HG02678 (cell line): ENCODE measurements around the gene SLC41A3.
"Not testable (repeated sequence)": the region's sequence is repeated elsewhere in the genome, so short reads cannot be mapped to it uniquely, and the experiment has no call there.

Experiments used
- ATAC-seq: cut with Tn5 transposase; IDR thresholded peaks from one replicate; pipeline ENCODE4 v1.9.1; 2021; ENCODE audit warnings: mild to moderate bottlenecking, moderate library complexity; ENCODE audit not compliant: unreplicated experiment

The SLC41A3 gene

DNA sequence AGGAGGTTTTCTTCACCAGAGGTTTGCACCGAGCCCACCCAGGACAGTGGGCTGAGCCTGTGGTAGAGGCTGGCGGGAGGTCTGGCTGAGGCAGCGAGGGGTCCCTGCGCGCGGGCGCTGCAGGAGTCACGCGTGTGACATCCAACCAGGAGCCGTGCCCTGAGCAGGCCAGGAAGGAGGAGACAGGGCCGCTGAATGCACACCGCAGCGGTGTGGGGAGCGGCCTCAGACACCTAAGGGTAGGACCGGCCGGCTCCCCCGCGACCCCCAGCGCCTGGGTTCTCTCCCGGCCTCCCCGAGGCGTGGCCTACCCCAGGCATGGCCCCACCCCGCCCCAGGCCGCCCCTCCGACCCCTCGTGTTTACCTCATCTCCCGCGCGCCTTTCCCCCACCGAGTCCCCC is 412 bp downstream of the SLC41A3 start:
- ATAC-seq: peak; percentile 38

DNA sequence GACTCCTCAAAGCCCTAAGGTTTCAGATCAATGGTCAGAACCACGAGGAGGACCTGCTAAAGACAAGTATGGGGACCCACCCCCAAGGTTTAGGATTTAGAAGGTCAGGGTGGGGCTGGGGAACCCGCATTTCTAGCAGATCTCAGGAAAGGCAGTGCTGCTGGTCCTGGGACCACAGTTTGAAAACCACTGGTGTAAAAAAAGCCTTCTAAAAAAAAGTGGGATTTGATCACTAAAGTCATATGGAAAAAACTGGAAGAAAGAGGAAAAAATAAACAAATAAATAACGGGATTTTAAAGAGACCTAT is 832 bp downstream of the SLC41A3 start:
- no peak for ATAC-seq

DNA sequence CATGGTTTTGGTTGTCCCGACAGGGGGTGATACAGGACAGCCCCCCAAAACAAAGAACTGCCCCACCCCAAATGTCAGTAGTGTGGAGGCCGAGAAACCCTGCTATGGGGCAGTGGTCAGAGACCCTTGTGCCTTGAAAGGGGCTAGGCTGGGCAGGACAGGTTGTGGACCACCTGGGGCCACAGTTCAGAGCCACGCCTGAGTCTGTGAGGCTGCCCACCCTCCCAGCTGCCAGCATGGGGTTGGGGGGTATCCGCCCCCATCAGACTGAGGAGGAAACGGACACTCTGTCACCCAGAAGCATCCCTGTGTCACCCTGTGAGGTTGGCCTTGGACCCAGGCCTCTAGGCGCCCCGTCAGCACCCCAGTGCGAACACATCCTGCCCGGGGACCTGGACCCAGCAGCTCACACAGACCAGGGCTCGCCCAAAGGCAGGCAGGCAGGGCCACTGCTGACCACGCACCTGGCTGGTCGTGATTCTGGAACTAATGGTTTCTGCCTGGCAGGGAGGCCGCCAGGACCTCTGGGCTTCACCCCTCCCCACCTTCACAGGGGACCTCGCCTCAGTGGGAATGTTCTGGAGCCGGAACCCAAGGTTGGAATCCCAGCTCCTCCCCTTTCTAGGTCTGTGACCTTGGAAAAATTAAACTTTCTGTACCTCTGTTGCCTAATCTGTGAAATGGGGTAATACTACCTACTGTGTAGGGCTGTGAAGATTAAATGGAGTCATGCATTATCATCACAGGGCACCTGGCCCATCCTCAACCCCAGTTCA is 1.4 kb downstream of the SLC41A3 start:
- ATAC-seq: no peak

DNA sequence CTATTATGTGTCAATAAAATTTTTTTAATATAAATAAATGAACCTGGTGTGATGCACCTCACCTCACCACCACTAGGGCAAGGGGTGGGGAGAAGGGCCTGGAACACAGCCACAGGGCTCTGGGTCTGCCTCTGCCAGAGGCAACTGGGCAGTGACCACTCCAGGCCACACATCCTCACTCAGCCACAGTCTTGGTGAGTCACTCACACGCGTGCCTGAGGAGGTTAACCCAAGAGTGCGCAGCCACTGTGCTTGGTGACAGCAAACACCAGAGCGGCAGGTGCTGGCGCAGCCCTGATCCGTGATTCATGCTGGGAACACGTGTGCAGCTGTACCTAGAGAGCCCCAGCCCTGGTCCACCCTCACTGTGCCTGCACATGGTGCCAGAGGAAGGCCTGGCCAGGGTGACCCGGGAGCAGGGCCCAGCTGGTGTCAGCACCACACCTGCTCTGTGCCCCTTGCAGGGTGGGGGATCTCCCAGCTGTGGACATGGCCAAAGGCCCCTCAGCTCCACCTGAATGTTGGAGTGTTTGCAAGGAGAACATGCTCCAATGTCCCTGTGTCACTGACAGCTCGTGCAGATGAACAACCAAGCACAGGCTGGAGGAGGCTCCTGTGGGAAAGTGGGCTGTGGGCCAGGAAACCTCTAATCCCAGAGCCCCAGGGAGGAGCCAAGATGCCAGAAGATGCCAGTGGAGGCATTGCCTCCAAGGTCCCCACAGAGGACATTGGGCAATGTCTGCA is 2.1 kb downstream of the SLC41A3 start:
- ATAC-seq: no peak

DNA sequence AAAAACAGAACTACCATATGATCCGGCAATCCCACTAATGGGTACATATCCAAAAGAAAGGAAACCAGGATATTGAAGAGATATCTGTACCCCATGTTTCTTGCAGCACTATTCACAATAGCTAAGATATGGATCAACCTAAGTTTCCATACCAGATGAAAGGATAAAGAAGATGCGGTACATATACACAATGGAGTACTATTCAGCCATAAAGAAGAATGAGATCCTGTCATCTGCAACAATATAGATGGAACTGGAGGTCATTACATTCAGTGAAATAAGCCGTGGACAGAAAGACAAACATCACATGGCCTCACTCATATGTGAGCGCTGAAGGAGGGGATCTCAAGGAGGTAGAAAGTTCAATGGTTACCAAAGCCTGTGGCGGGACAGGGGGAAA is 3.0 kb downstream of the SLC41A3 start:
- no peak for ATAC-seq

DNA sequence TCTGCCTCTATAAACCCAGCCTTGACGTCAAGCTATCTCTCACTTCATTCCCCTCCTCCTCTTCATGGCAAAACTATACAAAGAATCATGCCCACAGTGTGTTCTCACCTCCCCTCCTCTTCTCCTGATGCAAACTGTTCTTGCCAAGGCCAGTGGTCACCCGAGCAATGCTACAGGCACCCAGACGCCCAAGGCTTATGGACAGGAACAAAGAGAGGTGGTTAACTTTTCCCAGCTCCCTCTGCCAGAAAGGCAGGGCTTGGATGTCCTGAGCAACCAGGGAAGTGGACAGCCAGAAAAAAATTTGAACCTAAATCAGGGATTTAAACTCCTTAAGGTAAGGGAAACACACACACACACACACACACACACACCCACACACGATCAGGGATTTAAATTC is 5.1 kb downstream of the SLC41A3 start:
- ATAC-seq: no peak

DNA sequence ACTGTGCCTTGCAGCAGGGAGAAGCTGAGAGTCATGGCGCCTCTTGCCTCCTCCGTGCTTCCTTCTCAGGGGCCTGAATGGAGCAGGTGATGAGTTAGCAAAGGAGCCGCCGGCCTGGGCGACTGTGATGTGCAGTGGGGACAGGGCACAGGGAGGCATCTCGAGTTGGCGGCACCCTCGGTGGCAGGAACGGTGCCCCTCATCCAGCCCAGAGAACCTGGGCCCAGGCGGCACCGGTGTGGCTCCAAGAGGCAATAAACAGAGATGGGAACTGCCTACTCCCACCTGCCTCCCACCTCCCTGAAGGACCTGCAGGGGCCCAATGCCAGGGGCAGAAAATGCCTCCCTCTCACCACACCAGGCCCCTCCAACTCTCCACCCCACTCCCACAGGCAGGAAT is 6.2 kb downstream of the SLC41A3 start:
- no peak for ATAC-seq

DNA sequence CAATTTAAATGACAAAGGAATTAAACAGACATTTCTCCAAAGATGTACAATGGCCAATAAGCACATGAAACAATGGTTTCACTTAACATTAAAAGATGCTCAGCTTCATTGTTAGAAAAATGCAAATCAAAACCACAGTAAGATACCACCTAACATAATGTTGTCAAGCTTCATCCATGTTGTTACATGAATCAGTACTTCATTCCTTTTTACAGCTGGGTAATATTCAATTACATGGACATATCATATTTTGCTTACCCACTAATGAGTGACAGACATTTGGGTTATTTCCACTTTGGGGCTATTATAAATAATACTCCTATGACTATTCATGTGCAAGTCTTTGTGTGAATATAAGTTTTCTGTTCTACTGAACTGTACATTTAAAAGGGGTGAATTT is 7.8 kb downstream of the SLC41A3 start:
- ATAC-seq: no peak

DNA sequence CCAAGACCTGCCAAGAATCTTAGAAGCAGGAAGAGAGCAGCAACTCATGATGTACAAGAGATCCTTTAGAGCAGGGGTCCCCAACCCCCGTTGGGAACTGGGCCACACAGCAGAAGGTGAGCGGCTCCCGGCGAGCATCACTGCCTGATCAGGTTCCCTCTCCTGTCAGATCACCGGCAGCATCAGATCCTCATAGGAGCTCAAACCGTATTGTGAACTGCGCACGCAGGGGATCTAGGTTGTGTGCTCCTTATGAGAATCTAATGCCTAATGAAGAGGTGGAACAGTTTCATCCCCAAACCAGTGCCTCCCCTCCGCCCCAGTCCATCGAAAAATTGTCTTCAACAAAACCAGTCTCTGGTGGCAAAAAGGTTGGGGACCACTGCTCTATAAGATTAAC is 13.8 kb downstream of the SLC41A3 start:
- no peak for ATAC-seq

DNA sequence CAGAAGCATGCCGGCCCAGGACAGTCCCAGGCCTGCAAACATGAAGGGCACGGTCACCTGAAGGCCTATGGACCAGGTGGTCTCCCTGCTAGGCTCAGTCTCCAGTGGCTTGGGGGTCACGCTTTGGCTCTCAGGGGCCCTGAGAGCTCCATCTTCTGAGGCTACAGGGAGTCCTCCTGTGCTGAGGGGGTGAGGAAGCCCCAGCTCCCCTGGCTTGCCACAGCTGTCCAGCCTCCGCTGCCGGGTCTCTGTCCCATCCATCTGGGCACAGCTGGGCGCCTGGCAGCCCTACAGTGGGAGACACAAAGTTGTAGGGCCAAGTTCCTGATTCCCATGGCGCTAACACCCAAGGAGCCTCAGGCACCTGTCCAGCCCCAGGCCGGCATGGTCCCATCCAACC is 16.0 kb downstream of the SLC41A3 start:
- no peak for ATAC-seq

DNA sequence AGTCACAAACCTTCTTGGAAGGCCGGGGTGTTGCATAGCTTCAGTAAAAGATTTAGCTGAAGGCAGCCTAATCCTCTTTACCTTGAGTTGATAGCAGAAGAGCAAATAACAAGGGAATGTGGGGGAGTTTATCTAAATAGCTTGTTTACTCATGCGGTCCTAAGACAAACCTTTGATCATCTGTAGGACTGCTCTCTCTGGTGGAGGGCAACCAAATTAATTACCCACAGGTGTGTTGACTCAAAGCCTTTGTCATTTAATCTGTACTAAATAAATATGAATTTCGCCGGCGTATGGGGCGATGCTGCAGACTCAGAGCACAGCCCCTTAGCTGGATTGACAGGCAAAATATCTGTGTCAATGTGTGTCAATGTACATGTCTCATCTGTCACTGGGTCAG is 17.2 kb downstream of the SLC41A3 start:
- ATAC-seq: not testable (repeated sequence)

DNA sequence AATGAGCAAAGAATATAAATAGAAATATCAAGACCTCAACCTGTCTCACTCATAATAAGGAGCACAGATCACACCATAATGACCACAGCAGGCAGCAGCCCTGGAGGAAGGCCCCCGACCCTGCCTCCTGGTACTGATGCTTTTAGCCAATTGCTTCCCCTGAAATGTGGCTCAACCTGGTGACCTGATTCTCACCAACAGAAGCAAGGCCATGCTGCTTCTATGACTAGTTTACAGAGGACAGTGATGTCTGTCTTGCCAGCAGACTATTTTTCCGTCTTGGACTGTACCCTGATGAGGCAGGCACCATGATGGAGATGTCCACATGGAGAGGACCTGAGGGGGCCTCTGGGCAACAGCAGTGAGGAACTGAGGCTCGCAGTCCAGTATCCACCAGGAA is 18.0 kb downstream of the SLC41A3 start:
- ATAC-seq: no peak

DNA sequence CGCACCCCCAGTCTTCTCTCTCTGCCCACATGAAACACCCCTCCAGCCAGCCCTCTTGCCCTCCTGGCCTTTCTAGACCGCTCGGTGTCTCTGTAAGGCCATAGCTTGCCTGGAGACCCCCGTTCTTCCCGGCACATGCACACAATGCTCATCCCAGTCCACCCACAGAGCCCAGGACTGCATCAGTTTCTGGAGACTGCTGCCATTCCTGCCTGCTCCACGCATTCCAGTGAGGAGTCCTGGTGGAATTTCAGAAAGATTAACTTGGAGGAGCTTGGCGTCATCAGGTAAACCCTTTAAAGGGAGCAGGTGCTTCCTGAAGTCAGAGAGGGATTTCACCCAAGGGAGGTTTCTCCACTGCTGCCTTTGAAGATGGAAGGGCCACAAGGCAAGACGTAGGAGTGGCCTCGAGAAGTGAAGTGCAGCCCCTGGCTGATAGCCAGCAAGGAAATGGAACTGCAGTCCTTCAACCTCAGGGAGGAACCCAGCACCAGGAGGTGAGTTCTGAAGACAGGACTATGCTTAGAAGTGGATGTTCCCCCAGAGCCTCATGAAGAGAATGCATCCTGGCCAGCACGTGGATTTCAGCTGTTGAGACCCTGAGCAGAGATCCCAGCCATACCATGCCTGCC is 19.2 kb downstream of the SLC41A3 start:
- no peak for ATAC-seq

DNA sequence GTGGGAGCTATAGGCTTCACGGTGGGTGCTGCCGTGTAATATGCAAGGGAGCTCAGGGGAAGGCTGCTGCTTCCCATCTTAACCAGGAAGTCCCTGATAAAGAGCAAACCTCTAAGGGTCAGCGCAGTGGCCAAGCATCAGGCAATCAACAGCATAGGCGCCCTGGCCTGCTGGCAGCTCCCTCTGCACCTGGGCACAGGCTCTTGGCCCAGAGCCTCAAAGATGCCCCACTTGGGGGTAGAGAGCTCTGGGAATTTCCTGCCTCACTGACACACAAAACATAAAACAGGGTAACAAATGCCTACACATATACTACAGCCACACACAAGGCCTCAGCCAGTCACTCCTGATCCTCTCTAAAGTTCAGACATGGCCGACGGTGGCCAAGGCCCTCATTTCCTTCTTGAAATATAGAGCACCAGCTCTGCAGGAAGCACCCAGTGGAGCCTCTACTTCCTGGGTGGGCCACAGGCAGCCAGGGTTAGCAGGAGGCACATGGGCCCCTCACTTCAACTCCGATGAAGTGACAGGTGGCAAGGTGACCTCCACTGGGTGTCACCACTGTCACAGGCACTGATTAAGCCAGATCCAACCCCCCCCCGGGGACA is 20.5 kb downstream of the SLC41A3 start:
- ATAC-seq: no peak

DNA sequence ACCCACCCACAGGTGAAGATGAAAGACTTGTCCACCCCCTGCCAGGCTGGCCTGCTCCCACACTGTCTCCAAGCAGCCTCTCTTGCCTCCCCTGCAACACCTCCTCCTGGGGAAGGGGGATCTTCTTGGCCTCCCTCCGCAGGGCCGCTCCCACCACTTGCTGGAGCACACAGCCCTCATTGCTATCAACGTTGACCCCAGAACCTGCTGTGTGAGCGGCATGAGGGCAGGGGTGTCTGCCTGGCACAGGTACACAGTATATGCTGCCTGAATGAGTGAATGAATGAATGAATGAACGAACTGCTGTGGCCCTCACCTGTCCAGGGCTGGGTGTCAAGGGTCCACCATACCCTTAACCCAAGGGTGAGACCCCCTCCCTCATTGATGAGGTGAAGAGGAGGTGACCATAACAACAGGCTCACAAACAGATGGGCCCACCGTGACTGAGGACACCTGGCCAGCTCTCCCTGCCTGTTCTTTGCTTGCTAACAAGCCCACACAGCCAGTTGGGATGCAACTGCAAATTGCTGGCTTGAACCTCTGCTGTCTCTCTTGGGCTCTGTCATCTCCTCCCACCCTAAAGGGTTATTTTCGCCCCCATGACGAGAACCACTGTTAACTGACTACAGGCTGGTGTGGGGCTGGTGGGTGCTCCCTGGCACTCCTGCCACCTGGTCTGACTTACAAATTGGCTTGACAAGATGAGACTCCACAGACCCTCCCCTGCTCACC is 22.5 kb downstream of the SLC41A3 start:
- ATAC-seq: no peak

DNA sequence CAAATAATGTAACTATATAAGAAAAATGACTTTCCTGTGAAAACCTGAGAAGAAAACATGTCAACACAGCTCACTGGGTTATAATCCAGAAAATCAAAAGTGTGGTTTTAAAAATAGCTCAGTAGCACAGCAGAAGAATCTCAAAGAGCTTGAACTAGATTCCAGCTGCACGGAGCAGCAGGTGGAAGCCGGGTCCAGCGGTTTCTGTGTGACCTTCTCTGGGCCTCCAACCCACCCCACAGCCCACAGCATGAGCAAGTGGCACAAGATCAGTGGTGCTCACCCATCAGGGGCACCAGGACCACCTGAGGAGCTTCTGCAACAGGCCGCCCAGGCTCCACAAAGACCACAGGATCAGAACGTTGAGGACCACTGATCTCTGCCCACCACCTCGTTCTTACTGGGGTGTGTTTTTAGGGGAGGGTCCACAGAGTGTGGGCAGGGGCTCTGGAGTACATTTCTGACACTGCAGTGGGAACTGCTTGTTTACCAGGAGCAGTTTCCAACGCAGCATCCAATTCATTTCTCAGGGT is 23.2 kb downstream of the SLC41A3 start:
- ATAC-seq: no peak

DNA sequence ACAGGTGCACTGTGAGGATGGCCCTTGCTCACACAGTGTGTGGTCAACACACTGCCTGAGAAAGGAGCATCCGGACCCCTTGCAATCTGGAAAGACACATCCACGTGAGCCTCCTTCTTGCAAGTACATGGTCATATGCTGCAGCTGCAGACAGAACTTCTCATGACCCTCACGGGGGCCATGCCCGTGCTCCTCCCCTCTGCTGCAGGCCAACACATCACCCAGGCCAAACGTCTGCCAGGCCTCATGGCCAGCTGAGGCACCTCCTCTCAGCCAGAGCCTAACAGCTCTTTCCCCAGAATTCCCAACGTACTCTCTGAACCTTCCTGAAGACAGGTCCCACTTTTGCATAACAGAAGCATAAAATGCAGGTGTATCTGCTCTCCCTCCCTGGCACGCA is 25.3 kb downstream of the SLC41A3 start:
- ATAC-seq: no peak

DNA sequence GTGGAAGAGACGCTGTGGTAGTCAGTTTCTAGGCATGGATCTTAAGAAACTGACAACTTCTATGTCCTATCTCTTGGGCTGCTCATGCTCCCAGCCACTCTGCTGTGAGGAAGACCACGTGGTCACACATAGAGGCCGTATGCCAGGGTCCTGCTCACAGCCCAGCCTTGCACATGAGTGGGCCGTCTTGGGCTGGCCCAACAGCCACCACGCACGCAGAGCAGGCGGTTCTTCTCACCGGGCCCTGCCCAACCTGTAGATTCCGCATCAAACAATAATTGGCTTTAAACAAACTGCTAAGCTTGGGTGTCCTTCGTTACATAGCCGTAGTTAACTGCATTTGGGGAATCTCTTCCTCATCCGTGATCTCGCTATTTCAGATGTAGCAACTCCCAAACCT is 26.0 kb downstream of the SLC41A3 start:
- no peak for ATAC-seq

DNA sequence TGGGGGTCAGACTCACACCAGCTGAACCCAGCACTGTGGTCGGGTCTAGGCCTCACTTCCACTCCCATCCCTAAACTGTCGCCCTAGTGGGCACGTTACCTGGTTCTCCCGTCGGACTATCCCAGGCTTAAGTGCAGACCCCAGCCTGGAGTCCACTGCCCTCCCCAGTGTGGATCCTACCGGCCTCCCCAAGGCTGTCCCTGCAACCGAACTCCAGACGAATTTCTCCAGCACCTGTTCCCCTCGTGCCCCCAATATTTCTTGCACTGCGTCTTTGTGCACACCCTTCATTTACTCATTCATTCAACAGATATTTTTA is 26.5 kb downstream of the SLC41A3 start:
- ATAC-seq: no peak

DNA sequence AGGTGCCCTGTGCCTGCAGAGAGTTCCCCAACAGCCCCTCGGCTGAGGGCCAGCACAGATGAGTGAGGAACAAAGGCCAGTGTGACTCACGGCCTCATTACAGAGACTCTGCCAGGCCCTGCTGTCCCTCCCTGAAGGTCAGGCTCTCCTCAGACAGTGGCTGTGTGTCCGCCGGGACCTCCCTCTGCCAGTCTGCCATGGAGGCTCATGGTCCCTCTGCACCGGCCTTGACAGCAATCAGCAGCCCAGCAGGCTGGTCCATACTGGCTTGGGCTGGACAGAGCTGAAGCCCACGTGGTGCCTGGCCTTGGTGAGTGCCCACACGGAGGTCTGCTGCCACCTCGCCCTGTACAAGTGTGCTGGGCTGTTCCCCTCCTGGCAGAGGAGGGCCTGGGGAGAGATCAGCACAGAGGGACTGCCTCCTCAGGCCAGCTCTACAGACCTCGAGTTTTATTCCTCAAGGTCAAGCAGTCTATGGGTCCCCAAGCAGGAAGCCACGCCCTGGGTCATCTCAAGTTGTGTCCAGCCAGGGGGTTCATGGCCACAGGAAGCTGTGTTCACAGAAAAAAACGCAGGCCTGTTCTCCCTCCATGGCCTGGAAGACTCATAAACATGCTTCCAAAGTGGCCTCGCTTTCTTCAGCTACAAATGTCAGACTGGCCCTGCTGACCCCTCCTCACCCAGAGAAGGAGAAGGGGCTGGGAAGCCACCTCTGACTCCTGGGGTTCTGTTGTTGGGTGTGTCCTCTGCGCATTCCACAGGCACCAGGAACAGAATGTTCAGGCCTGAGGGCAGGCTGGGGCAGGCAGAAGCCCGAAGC is 27.0 kb downstream of the SLC41A3 start:
- ATAC-seq: no peak
